Thyroid gland (tissue), 4 donors: ENCODE data around the gene LRRC8D. TPM values are rescaled to one million over a fixed set of nuclear protein-coding genes. Genes with fewer than 3 reads are reported as not detected.
A peak's percentile ranks its signal among the peaks of the same experiment; 100 is the strongest.

Experiments
- DNase-seq, 2 donors: peaks; one replicate each; pipeline ENCODE4 v3.0.0-alpha.2; 2019
- H3K27ac ChIP-seq, 3 donors: fragments of 200-600 bp; sonication (generic); 1 replicate in 2 of 3; 2 replicates in 1 of 3; pipeline ENCODE4 v1.5.1; 2016 to 2019; ENCODE audit warnings: mild to moderate bottlenecking in 1 of 3, moderate library complexity in 1 of 3
- H3K27me3 ChIP-seq: fragments of 200-600 bp; sonication (generic); one replicate; pipeline ENCODE4 v1.5.1; 2019
- H3K36me3 ChIP-seq, 2 donors: fragments of 200-600 bp; sonication (generic); one replicate each; pipeline ENCODE4 v1.5.1; 2016 to 2019
- H3K4me1 ChIP-seq, 2 donors: fragments of 200-600 bp; sonication (generic); one replicate each; pipeline ENCODE4 v1.5.1; 2017 to 2019
- H3K4me3 ChIP-seq, 3 donors: fragments of 200-600 bp; sonication (generic); replicated peaks in 1 of 3; 1 replicate in 2 of 3; 2 replicates in 1 of 3; pipeline ENCODE4 v1.5.1; 2016; ENCODE audit warnings: mild to moderate bottlenecking in 1 of 3
- H3K9me3 ChIP-seq: fragments of 200-600 bp; sonication (generic); one replicate; pipeline ENCODE4 v1.5.1; 2017
- POLR2A ChIP-seq, 2 donors: fragments of 450-650 bp; IDR thresholded peaks; one replicate each; pipeline ENCODE4 v1.6.1; 2017; ENCODE audit warnings: antibody characterized with exemption in 2 of 2, mild to moderate bottlenecking in 2 of 2, moderate library complexity in 1 of 2
- WGBS, 2 donors: methylation state at CpG; one replicate each; pipeline ENCODE4 v1.1.5; 2017; 5-methylcytosine and 5-hydroxymethylcytosine counted together
- intact Hi-C: fragments of 100-400 bp; cut with DNase I; formaldehyde crosslinking; loops from one replicate; pipeline ENCODE4 v1.15.1; 2023
- total RNA-seq, 4 donors: library from RNA; depleted of rRNA; stranded (reverse); fragments of >200 nt; gene quantifications; one replicate each; pipeline ENCODE4 v1.2.3, GENCODE V29; 2016
- TF ChIP-seq, protein P1 (sequence below), 6 experiments: fragments of 200-600 bp in 3 of 6; fragments of 450-650 bp in 3 of 6; sonication (generic) in 3 of 6; IDR thresholded peaks; one replicate each; pipeline ENCODE4 v1.5.1; 2016 to 2019; ENCODE audit warnings: antibody characterized with exemption in 6 of 6, mild to moderate bottlenecking in 2 of 6, inconsistent platforms in 1 of 6, moderate library complexity in 1 of 6

LRRC8D gene
- total RNA-seq, 4 donors from 2014 or later = 21.1 to 46.7 (median 35.3) TPM

DNA sequence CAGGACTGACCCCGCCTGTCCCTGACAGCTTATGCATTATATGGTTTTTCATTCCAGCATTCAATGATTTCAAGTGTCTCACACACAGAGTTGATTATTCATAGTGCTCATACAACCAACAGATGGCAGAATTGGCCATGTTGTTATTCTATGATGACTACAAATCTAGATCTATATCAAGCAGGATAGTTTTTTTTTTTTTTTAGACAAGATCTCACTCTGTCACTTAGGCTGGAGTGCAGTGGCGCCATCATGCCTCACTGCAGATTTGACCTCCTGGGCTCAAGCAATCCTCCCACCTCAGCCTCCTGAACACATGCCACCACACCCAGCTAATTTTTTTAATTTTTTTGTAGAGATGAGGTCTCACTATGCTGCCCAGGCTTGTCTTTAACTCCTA lies 40.1 kb upstream of the LRRC8D start:
- Histone ChIP-seq H3K36me3 (no peaks in the 10 kb centered on the region), H3K4me3 (no peak overlapping the region), H3K27me3 (no peaks in the 10 kb centered on the region), H3K27ac (no peak overlapping the region), H3K4me1 (no peaks in the 10 kb centered on the region), H3K9me3 (no peaks in the 10 kb centered on the region)
- TF ChIP-seq, protein P1, sequence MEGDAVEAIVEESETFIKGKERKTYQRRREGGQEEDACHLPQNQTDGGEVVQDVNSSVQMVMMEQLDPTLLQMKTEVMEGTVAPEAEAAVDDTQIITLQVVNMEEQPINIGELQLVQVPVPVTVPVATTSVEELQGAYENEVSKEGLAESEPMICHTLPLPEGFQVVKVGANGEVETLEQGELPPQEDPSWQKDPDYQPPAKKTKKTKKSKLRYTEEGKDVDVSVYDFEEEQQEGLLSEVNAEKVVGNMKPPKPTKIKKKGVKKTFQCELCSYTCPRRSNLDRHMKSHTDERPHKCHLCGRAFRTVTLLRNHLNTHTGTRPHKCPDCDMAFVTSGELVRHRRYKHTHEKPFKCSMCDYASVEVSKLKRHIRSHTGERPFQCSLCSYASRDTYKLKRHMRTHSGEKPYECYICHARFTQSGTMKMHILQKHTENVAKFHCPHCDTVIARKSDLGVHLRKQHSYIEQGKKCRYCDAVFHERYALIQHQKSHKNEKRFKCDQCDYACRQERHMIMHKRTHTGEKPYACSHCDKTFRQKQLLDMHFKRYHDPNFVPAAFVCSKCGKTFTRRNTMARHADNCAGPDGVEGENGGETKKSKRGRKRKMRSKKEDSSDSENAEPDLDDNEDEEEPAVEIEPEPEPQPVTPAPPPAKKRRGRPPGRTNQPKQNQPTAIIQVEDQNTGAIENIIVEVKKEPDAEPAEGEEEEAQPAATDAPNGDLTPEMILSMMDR (IDR thresholded peaks at IDR 0.05) = peak in 3 of 6 experiments; percentile 7 to 23 (median 13)
- no peak for TF ChIP-seq POLR2A (IDR thresholded peaks at IDR 0.05)
- WGBS, 2 donors = 92 to 95% methylated on average over 2 of the region's 2 CpGs
- intact Hi-C loops = no loop called here
- DNase-seq = no peak

DNA sequence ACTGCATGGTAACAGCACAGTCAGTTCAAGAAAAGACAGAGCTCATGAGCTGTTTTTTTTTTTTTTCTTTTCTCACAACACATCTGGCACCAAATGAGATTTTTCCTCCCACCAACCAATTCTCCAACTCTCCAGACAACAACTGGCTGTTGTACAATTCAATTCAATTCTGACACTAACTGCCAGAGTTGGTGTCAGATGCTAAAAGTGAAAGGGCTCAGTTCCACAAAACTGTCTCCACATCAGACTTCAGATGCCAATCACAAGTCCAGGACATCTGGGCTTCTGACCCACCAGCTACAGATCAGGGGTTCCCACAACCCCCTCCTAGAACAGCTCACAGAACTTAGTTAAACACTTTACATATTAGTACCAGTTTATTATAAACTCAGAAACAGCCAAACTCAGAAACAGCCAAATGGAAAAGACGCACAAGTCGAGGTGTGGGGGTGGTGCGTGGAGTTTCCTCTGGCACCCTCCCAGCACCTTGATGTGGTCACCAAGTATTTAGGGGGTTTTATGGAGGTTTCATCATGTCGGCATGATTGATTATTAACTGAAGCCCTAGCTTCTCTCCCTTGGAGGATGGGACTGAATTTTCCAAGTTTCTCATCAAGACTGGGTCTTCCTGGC lies 39.2 kb upstream of the LRRC8D start:
- Histone ChIP-seq H3K27me3 (no peaks in the 10 kb centered on the region), H3K27ac (no peak overlapping the region), H3K4me1 (no peaks in the 10 kb centered on the region), H3K36me3 (no peaks in the 10 kb centered on the region), H3K4me3 (no peak overlapping the region), H3K9me3 (no peaks in the 10 kb centered on the region)
- 63 to 79% methylated on average over 4 of the region's 4 CpGs for WGBS, 2 donors
- TF ChIP-seq, protein P1 (IDR thresholded peaks at IDR 0.05) = no peak
- TF ChIP-seq POLR2A (IDR thresholded peaks at IDR 0.05) = no peak
- no peak for DNase-seq
- intact Hi-C loops = no loop called here

DNA sequence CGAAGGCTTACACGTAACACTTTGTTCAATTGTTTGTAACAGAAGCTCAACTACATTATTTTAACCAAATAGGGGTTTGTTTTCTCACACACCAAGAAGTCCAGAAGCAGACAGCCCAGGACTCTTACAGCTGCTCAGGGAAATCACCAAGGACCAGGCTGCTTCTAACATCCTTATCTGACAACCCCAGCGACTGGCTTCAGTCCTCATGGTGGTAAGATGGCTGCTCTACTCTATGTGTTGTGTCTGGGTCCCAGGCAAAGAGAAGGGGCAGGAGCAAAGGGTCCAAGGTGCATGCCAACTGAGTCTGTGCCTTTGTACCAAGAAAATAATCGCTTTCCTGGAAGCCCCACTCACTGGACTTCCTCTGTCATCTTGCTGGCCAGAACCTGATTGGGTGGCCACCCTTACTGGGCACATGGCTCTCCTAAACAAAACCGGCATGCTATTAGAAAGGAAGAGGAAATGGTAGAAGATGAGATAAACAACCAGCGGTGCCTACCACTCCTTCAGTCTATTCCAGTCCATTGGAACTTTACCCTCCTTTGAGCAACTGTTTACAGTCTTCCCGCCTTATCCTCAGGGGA lies 34.1 kb upstream of the LRRC8D start:
- no peaks in the 10 kb centered on the region for H3K4me1 ChIP-seq
- TF ChIP-seq, protein P1 (IDR thresholded peaks at IDR 0.05) = no peak
- no peak for TF ChIP-seq POLR2A (IDR thresholded peaks at IDR 0.05)
- no peaks in the 10 kb centered on the region for H3K36me3 ChIP-seq
- no peak for DNase-seq
- intact Hi-C loops = no loop called here
- WGBS, 2 donors = 76 to 80% methylated on average over 7 of the region's 7 CpGs
- no peak overlapping the region for H3K27ac ChIP-seq
- H3K27me3 ChIP-seq = no peaks in the 10 kb centered on the region
- H3K9me3 ChIP-seq = no peaks in the 10 kb centered on the region
- H3K4me3 ChIP-seq = no peak overlapping the region

DNA sequence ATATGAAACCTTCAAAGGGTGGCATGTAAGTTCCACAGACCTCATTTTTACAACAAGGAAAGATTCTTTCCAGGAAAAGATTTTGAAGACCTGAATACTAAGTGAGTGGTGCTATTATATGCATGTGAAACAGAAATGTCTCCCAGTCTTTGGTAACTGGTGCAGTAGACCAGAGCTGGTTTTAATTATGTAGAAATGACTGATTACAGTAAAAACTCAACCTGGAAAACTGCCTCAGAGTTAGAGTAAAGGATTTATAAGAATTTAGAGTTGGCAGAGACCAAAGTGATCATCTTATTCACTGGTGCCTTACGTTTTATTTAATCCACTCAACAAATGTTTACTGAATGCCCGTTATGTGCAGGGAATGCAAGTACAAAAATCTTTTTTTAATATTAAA lies 30.2 kb upstream of the LRRC8D start:
- DNase-seq = no peak
- TF ChIP-seq POLR2A (IDR thresholded peaks at IDR 0.05) = no peak
- TF ChIP-seq, protein P1 (IDR thresholded peaks at IDR 0.05) = no peak
- no peaks in the 10 kb centered on the region for H3K27me3 ChIP-seq
- 80 to 92% methylated on average over 2 of the region's 2 CpGs for WGBS, 2 donors
- H3K4me1 ChIP-seq = no peaks in the 10 kb centered on the region
- no peak overlapping the region for H3K27ac ChIP-seq
- no peaks in the 10 kb centered on the region for H3K36me3 ChIP-seq
- intact Hi-C loops = no loop called here
- H3K9me3 ChIP-seq = no peaks in the 10 kb centered on the region
- no peak overlapping the region for H3K4me3 ChIP-seq

DNA sequence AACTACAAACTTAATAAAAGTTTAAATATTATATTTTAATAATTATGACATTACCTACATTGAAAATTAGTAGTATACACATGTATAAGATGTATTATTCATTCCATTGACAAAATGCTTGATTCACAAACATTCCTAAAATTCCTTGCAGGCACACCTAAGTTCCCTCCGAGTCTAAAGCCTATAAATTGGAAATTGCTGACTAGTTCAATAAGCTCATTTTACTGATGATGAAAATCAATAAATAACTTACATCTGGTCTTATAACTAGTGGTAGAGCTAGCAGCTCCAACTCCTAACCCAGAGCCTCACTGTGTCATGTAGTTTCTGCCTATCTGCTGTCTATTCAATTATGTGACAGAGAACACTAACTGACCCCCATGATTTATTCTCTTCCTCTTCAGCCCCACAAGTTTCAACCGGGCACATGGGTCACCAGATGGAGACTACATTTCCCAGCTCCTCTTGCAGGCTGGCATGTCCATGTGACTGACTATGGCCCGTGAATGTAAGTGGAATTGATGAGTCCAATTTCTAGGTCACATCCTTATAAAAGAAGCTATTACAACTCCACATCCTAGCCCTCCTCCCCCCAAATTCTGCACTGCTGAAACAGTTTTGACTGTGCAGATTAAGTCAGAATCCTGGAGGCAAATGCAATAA lies 29.6 kb upstream of the LRRC8D start:
- intact Hi-C loops = no loop called here
- no peak for TF ChIP-seq POLR2A (IDR thresholded peaks at IDR 0.05)
- TF ChIP-seq, protein P1 (IDR thresholded peaks at IDR 0.05) = no peak
- no peak overlapping the region for H3K4me3 ChIP-seq
- H3K9me3 ChIP-seq = no peaks in the 10 kb centered on the region
- no peaks in the 10 kb centered on the region for H3K36me3 ChIP-seq
- no peaks in the 10 kb centered on the region for H3K4me1 ChIP-seq
- DNase-seq = no peak
- H3K27me3 ChIP-seq = no peaks in the 10 kb centered on the region
- WGBS, 2 donors = 64 to 71% methylated on average over 3 of the region's 3 CpGs
- no peak overlapping the region for H3K27ac ChIP-seq
